MM.1S (cell line): ENCODE results near the gene PPP1R9B.

Experiments
- DNase-seq: peaks from one replicate; pipeline ENCODE4 v3.0.0-alpha.2; 2015
- H2AFZ ChIP-seq: fragments of 300-600 bp; sonication (generic); 2 replicates; pipeline ENCODE4 v1.6.0; 2016; ENCODE audit warnings: antibody characterized with exemption, low read length
- H3F3A ChIP-seq: fragments of 300-600 bp; sonication (generic); 2 replicates; pipeline ENCODE4 v1.6.1; 2016; ENCODE audit warnings: mild to moderate bottlenecking, antibody characterized with exemption, low read length, moderate library complexity, mixed read lengths; ENCODE audit not compliant: insufficient read depth
- H3K27ac ChIP-seq: fragments of 300-600 bp; sonication (generic); 2 replicates; pipeline ENCODE4 v1.5.1; 2016; ENCODE audit warnings: mild to moderate bottlenecking, low read length
- H3K27me3 ChIP-seq: fragments of 300-600 bp; sonication (generic); replicated peaks from 2 replicates; pipeline ENCODE4 v1.6.0; 2016; ENCODE audit warnings: low read length; ENCODE audit not compliant: insufficient read depth
- H3K36me3 ChIP-seq: fragments of 300-600 bp; sonication (generic); replicated peaks from 2 replicates; pipeline ENCODE4 v1.6.1; 2016; ENCODE audit warnings: mild to moderate bottlenecking, low read length, mixed read lengths; ENCODE audit not compliant: insufficient read depth
- H3K4me1 ChIP-seq: fragments of 300-600 bp; sonication (generic); 2 replicates; pipeline ENCODE4 v1.6.1; 2016; ENCODE audit warnings: low read length, mixed read lengths
- H3K4me2 ChIP-seq: fragments of 300-600 bp; sonication (generic); 2 replicates; pipeline ENCODE4 v1.6.0; 2016; ENCODE audit warnings: low read depth, low read length
- H3K4me3 ChIP-seq: fragments of 300-600 bp; sonication (generic); 2 replicates; pipeline ENCODE4 v1.5.1; 2016; ENCODE audit warnings: low read length, mixed read lengths
- H3K79me2 ChIP-seq: fragments of 300-600 bp; sonication (generic); 2 replicates; pipeline ENCODE4 v1.6.1; 2016; ENCODE audit warnings: mixed run types, low read length, mixed read lengths
- H3K9ac ChIP-seq: fragments of 300-600 bp; sonication (generic); 2 replicates; pipeline ENCODE4 v1.6.1; 2016; ENCODE audit warnings: low read length, mixed read lengths
- H3K9me2 ChIP-seq: fragments of 300-600 bp; sonication (generic); replicated peaks from 2 replicates; pipeline ENCODE4 v1.6.1; 2016; ENCODE audit warnings: mild to moderate bottlenecking, low read length, mixed read lengths; ENCODE audit not compliant: insufficient read depth
- H3K9me3 ChIP-seq: fragments of 300-600 bp; sonication (generic); replicated peaks from 2 replicates; pipeline ENCODE4 v1.6.1; 2016; ENCODE audit warnings: mild to moderate bottlenecking, low read length, mixed read lengths; ENCODE audit not compliant: insufficient read depth
- H4K20me1 ChIP-seq: fragments of 300-600 bp; sonication (generic); 2 replicates; pipeline ENCODE4 v1.6.1; 2016; ENCODE audit warnings: mild to moderate bottlenecking, low read length, moderate library complexity, mixed read lengths; ENCODE audit not compliant: insufficient read depth
- EZH2 ChIP-seq: fragments of 300-600 bp; sonication (generic); optimal IDR thresholded peaks from 2 replicates; pipeline ENCODE3; 2017; ENCODE audit warnings: low read depth, mild to moderate bottlenecking, antibody characterized with exemption, low read length, mixed read lengths
- EZH2phosphoT487 ChIP-seq: fragments of 300-600 bp; sonication (generic); IDR thresholded peaks from 2 replicates; pipeline ENCODE4 v1.6.1; 2018; ENCODE audit warnings: antibody characterized with exemption, low read length
- TF ChIP-seq, protein P1 (sequence below): fragments of 300-600 bp; sonication (generic); IDR thresholded peaks from 2 replicates; pipeline ENCODE4 v1.5.1; 2016; ENCODE audit warnings: antibody characterized with exemption, low read length, mixed read lengths

PPP1R9B gene

GRCh38 chr17:50117202-50118051, 33.0 kb downstream of the PPP1R9B start:
- Histone ChIP-seq H3K9me3 (no peaks in the 10 kb centered on the region), H3K4me1 (0 out of 2 replicates have a peak, but pooled peaks cover 6% of the 10 kb centered on the region), H3F3A (no peaks in the 10 kb centered on the region; the same call in 1 of the 2 replicates), H3K27ac (no peak overlapping the region), H3K4me3 (0 out of 2 replicates have a peak overlapping the region, but pooled peaks have one; percentile 17), H3K27me3 (peaks cover 34% of the 10 kb centered on the region), H3K4me2 (peak overlapping the region; percentile 77), H3K36me3 (no peaks in the 10 kb centered on the region), H3K9ac (no peak overlapping the region), H3K79me2 (no peaks in the 10 kb centered on the region), H4K20me1 (no peaks in the 10 kb centered on the region), H3K9me2 (no peaks in the 10 kb centered on the region), H2AFZ (peak overlapping the region; percentile 39)
- TF ChIP-seq, protein P1, sequence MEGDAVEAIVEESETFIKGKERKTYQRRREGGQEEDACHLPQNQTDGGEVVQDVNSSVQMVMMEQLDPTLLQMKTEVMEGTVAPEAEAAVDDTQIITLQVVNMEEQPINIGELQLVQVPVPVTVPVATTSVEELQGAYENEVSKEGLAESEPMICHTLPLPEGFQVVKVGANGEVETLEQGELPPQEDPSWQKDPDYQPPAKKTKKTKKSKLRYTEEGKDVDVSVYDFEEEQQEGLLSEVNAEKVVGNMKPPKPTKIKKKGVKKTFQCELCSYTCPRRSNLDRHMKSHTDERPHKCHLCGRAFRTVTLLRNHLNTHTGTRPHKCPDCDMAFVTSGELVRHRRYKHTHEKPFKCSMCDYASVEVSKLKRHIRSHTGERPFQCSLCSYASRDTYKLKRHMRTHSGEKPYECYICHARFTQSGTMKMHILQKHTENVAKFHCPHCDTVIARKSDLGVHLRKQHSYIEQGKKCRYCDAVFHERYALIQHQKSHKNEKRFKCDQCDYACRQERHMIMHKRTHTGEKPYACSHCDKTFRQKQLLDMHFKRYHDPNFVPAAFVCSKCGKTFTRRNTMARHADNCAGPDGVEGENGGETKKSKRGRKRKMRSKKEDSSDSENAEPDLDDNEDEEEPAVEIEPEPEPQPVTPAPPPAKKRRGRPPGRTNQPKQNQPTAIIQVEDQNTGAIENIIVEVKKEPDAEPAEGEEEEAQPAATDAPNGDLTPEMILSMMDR = peak; percentile 78
- TF ChIP-seq EZH2phosphoT487 = no peak
- DNase-seq = peak; percentile 74

GRCh38 chr17:50115756-50116155, 34.7 kb downstream of the PPP1R9B start:
- H3K36me3 ChIP-seq = no peaks in the 10 kb centered on the region
- no peaks in the 10 kb centered on the region; the same call in 1 of the 2 replicates for H3F3A ChIP-seq
- no peak for DNase-seq
- no peaks in the 10 kb centered on the region for H3K9me3 ChIP-seq
- no peak for TF ChIP-seq EZH2
- TF ChIP-seq EZH2phosphoT487 = no peak
- TF ChIP-seq, protein P1 = no peak
- H3K79me2 ChIP-seq = no peaks in the 10 kb centered on the region
- no peaks in the 10 kb centered on the region for H4K20me1 ChIP-seq
- no peaks in the 10 kb centered on the region for H3K9me2 ChIP-seq
- H3K27me3 ChIP-seq = peaks cover 34% of the 10 kb centered on the region
- no peak overlapping the region for H3K27ac ChIP-seq
- H3K4me3 ChIP-seq = no peak overlapping the region
- no peak overlapping the region for H2AFZ ChIP-seq
- H3K4me2 ChIP-seq = no peak overlapping the region
- H3K4me1 ChIP-seq = 0 out of 2 replicates have a peak, but pooled peaks cover 6% of the 10 kb centered on the region
- H3K9ac ChIP-seq = no peak overlapping the region

GRCh38 chr17:50114849-50115357, 35.6 kb downstream of the PPP1R9B start:
- no peak for TF ChIP-seq EZH2phosphoT487
- TF ChIP-seq EZH2 = no peak
- TF ChIP-seq, protein P1 = peak; percentile 82
- H3K9me2 ChIP-seq = no peaks in the 10 kb centered on the region
- H3K4me2 ChIP-seq = no peak overlapping the region
- H3K4me1 ChIP-seq = 0 out of 2 replicates have a peak, but pooled peaks cover 6% of the 10 kb centered on the region
- no peaks in the 10 kb centered on the region for H3K36me3 ChIP-seq
- H3K9ac ChIP-seq = no peak overlapping the region
- no peaks in the 10 kb centered on the region for H3K9me3 ChIP-seq
- H3K27ac ChIP-seq = no peak overlapping the region
- H3K27me3 ChIP-seq = peaks cover 27% of the 10 kb centered on the region
- H3F3A ChIP-seq = no peaks in the 10 kb centered on the region; the same call in 1 of the 2 replicates
- no peaks in the 10 kb centered on the region for H4K20me1 ChIP-seq
- no peak overlapping the region for H3K4me3 ChIP-seq
- no peaks in the 10 kb centered on the region for H3K79me2 ChIP-seq
- peak; percentile 65 for DNase-seq
- no peak overlapping the region for H2AFZ ChIP-seq
